Karpas-422 (cell line): ENCODE results near the gene ADH1A. TPM values are rescaled to one million over a fixed set of nuclear protein-coding genes. Genes with fewer than 3 reads are reported as not detected.
"Not testable (repeated sequence)": the region's sequence is repeated elsewhere in the genome, so short reads cannot be mapped to it uniquely, and the experiment has no call there.

ENCODE experiments used
- DNase-seq: peaks from one replicate; pipeline ENCODE4 v3.0.0-alpha.2; 2015
- H2AFZ ChIP-seq: fragments of 200-600 bp; sonication (generic); 2 replicates; pipeline ENCODE4 v1.6.1; 2014; ENCODE audit warnings: antibody characterized with exemption, low read length, mixed read lengths
- H3K27ac ChIP-seq: fragments of 200-600 bp; sonication (generic); 2 replicates; pipeline ENCODE4 v1.5.1; 2014; ENCODE audit warnings: mild to moderate bottlenecking, low read length, moderate library complexity
- H3K27me3 ChIP-seq: fragments of 200-600 bp; sonication (generic); 2 replicates; pipeline ENCODE4 v1.6.1; 2014; ENCODE audit warnings: low read length, mixed read lengths
- H3K36me3 ChIP-seq: fragments of 200-600 bp; sonication (generic); 2 replicates; pipeline ENCODE4 v1.6.1; 2014; ENCODE audit warnings: low read length, mixed read lengths; ENCODE audit not compliant: insufficient read depth
- H3K4me1 ChIP-seq: fragments of 200-600 bp; sonication (generic); 2 replicates; pipeline ENCODE4 v1.6.1; 2014; ENCODE audit warnings: mild to moderate bottlenecking, low read length, mixed read lengths
- H3K4me2 ChIP-seq: fragments of 200-600 bp; sonication (generic); 2 replicates; pipeline ENCODE4 v1.6.1; 2014; ENCODE audit warnings: low read length, low read depth, mild to moderate bottlenecking; ENCODE audit not compliant: poor library complexity, severe bottlenecking
- H3K4me3 ChIP-seq: fragments of 200-600 bp; sonication (generic); 2 replicates; pipeline ENCODE4 v1.5.1; 2014; ENCODE audit warnings: mild to moderate bottlenecking, antibody characterized with exemption, low read length, mixed read lengths
- H3K79me2 ChIP-seq: fragments of 200-600 bp; sonication (generic); 2 replicates; pipeline ENCODE4 v1.6.1; 2014; ENCODE audit warnings: mild to moderate bottlenecking, low read length, mixed read lengths
- H3K9ac ChIP-seq: fragments of 200-600 bp; sonication (generic); 2 replicates; pipeline ENCODE4 v1.6.0; 2014; ENCODE audit warnings: low read length
- H3K9me2 ChIP-seq: fragments of 200-600 bp; sonication (generic), shearing (Covaris generic); replicated peaks from 2 replicates; pipeline ENCODE4 v1.6.0; 2014; ENCODE audit warnings: mild to moderate bottlenecking, low read length, moderate library complexity; ENCODE audit not compliant: insufficient read depth
- H3K9me3 ChIP-seq: fragments of 300-700, 200-600 bp; sonication (generic); 2 replicates; pipeline ENCODE4 v1.6.1; 2014; ENCODE audit warnings: low read length, mixed read lengths
- H4K20me1 ChIP-seq: fragments of 200-600 bp; sonication (generic); 2 replicates; pipeline ENCODE4 v1.6.1; 2014; ENCODE audit warnings: mild to moderate bottlenecking, antibody characterized with exemption, low read length, low read depth; ENCODE audit not compliant: insufficient read depth
- total RNA-seq: library from RNA; depleted of rRNA; stranded (reverse); fragments of >200 nt; shearing (Covaris generic); gene quantifications from 2 replicates; pipeline ENCODE4 v1.2.3, GENCODE V29; 2014; ENCODE audit warnings: low replicate concordance; rRNA removed

Gene ADH1A
- total RNA-seq, 1 experiment from 2014 or later, result not detected

DNA sequence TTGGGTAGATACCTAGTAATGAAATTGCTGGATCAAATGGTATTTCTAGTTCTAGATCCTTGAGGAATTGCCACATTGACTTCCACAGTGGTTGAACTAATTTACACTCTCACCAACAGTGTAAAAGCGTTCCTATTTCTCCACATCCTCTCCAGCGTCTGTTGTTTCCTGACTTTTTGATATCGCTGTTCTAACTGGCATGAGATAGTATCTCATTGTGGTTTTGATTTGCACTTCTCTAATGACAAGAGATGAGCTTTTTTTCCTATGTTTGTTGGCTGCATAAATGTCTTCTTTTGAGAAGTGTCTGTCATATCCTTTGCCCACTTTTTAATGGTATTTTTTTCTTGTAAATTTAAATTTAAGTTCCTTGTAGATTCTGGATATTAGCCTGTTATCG lies 63.1 kb downstream of the ADH1A start:
- not testable (repeated sequence) for H3K27ac ChIP-seq, H3K9ac ChIP-seq, H3K27me3 ChIP-seq, H3K4me2 ChIP-seq, H3K79me2 ChIP-seq, H3K9me3 ChIP-seq, H3K4me3 ChIP-seq, H3K4me1 ChIP-seq, H4K20me1 ChIP-seq, H3K9me2 ChIP-seq, H2AFZ ChIP-seq, H3K36me3 ChIP-seq, DNase-seq

Other genes starting within 250 kb of the ADH1A start
- 64.3 and 67.7 TPM in 2 replicates for gene ADH5, start 202.2 kb downstream of the ADH1A start, total RNA-seq
- gene ADH4, start 146.7 kb downstream of the ADH1A start, total RNA-seq, result not detected in 2 replicates
- not detected in 2 replicates for gene ADH6, start 71.7 kb downstream of the ADH1A start, total RNA-seq
- gene ADH1B, start 30.4 kb upstream of the ADH1A start, total RNA-seq, result not detected in 2 replicates
- not detected in 2 replicates for gene ADH1C, start 61.8 kb upstream of the ADH1A start, total RNA-seq
- not detected in 2 replicates for gene ADH7, start 144.4 kb upstream of the ADH1A start, total RNA-seq
- gene C4orf17, start 220.0 kb upstream of the ADH1A start, total RNA-seq, result not detected in 2 replicates